Keratinocyte (primary cell): Measurements from ENCODE around the gene CTNNA3. TPM values are rescaled to one million over a fixed set of nuclear protein-coding genes. Genes with fewer than 3 reads are reported as not detected.

ENCODE experiments used
- DNase-seq: peaks from one replicate; pipeline ENCODE4 v3.0.0-alpha.2; 2011; ENCODE audit warnings: low read depth, missing footprints, low spot score
- FAIRE-seq: peaks from 2 replicates; lab custom pipeline; 2011; peaks lifted over from hg19 to GRCh38; lab: Jason Lieb, UNC
- H2AFZ ChIP-seq: 2 replicates; pipeline ENCODE4 v1.6.0; 2012; ENCODE audit warnings: low read length, control low read depth, inconsistent platforms; ENCODE audit not compliant: control insufficient read depth
- H3K27ac ChIP-seq: 2 replicates; pipeline ENCODE4 v1.5.1; 2011; ENCODE audit warnings: low read length; ENCODE audit not compliant: control insufficient read depth, insufficient read depth
- H3K27me3 ChIP-seq: 3 replicates; pipeline ENCODE4 v1.6.0; 2011; ENCODE audit warnings: low read length; ENCODE audit not compliant: control insufficient read depth, insufficient read depth; ENCODE audit errors: extremely low read depth
- H3K36me3 ChIP-seq, 2 experiments: 2 replicates in 1 of 2; 3 replicates in 1 of 2; pipeline ENCODE4 v1.5.1; 2011; ENCODE audit warnings: low read length in 2 of 2, mild to moderate bottlenecking in 1 of 2; ENCODE audit not compliant: control insufficient read depth in 2 of 2, insufficient read depth in 2 of 2; ENCODE audit errors: extremely low read depth in 1 of 2
- H3K4me1 ChIP-seq: 3 replicates; pipeline ENCODE4 v1.5.1; 2011; ENCODE audit warnings: low read length; ENCODE audit not compliant: control insufficient read depth, insufficient read depth; ENCODE audit errors: extremely low read depth
- H3K4me2 ChIP-seq: 3 replicates; pipeline ENCODE4 v1.6.0; 2011; ENCODE audit warnings: low read depth, low read length; ENCODE audit not compliant: control insufficient read depth, insufficient read depth; ENCODE audit errors: extremely low read depth
- H3K4me3 ChIP-seq, 3 experiments: fragments of 200-600 bp in 1 of 3; sonication (generic) in 1 of 3; 2 replicates in 2 of 3; 3 replicates in 1 of 3; pipeline ENCODE4 v1.5.1; 2011 to 2016; ENCODE audit warnings: low read length in 3 of 3, mild to moderate bottlenecking in 3 of 3, control low read depth in 2 of 3, inconsistent platforms in 1 of 3, low read depth in 1 of 3, mixed read lengths in 1 of 3, mixed run types in 1 of 3, moderate library complexity in 1 of 3; ENCODE audit not compliant: control insufficient read depth in 2 of 3, insufficient read depth in 2 of 3; ENCODE audit errors: extremely low read depth in 1 of 3
- H3K79me2 ChIP-seq: 2 replicates; pipeline ENCODE4 v1.6.0; 2012; ENCODE audit warnings: low read length; ENCODE audit not compliant: control insufficient read depth, insufficient read depth
- H3K9ac ChIP-seq: 3 replicates; pipeline ENCODE4 v1.6.0; 2011; ENCODE audit warnings: low read length; ENCODE audit not compliant: control insufficient read depth, insufficient read depth; ENCODE audit errors: extremely low read depth
- H3K9me1 ChIP-seq: 3 replicates; pipeline ENCODE4 v1.6.0; 2011; ENCODE audit warnings: low read length; ENCODE audit not compliant: control insufficient read depth, insufficient read depth; ENCODE audit errors: extremely low read depth
- H3K9me3 ChIP-seq: 2 replicates; pipeline ENCODE4 v1.5.1; 2012; ENCODE audit warnings: low read depth, low read length; ENCODE audit not compliant: control insufficient read depth
- H4K20me1 ChIP-seq: 3 replicates; pipeline ENCODE4 v1.6.0; 2011; ENCODE audit warnings: low read length; ENCODE audit not compliant: control insufficient read depth, insufficient read depth; ENCODE audit errors: extremely low read depth
- EZH2 ChIP-seq: IDR thresholded peaks from one replicate; pipeline ENCODE4 v1.6.1; 2012; ENCODE audit warnings: inconsistent platforms, mild to moderate bottlenecking, low read length, moderate library complexity
- dilution Hi-C: fragments of 300-500 bp; cut with MboI; formaldehyde crosslinking; loops from one replicate; pipeline ENCODE4 v1.7.0; 2020; ENCODE audit warnings: low sequenced_read_pairs; ENCODE audit not compliant: extremely low pct_ligation_motif_present
- polyA plus RNA-seq, 5 experiments: library from polyadenylated mRNA; depleted of rRNA in 3 of 5; stranded (reverse) in 3 of 5; stranded (forward) in 1 of 5; unstranded in 1 of 5; fragments of >200 nt; gene quantifications; 1 replicate in 1 of 5; 2 replicates in 3 of 5; 3 replicates in 1 of 5; pipeline versions ENCODE4 v1.2.1 to v1.2.3, GENCODE V29; 2011 to 2012; ENCODE audit warnings: missing spikeins in 2 of 5, low read depth in 1 of 5, low replicate concordance in 1 of 5
- TF ChIP-seq, protein P1 (sequence below), 3 experiments: IDR thresholded peaks in 1 of 3; conservative IDR thresholded peaks in 1 of 3; optimal IDR thresholded peaks in 1 of 3; 2 replicates in 2 of 3; 3 replicates in 1 of 3; pipeline versions ENCODE3 to v1.5.1; 2011; ENCODE audit warnings: low read length in 3 of 3, mild to moderate bottlenecking in 3 of 3, moderate library complexity in 2 of 3, control low read depth in 1 of 3, inconsistent platforms in 1 of 3; ENCODE audit not compliant: insufficient read depth in 2 of 3; ENCODE audit errors: extremely low read depth in 1 of 3

CTNNA3 gene
- polyA plus RNA-seq, 1 donor (not counting 4 experiments of a cell fraction or from before 2014, with no cell fraction given), result 0.01 TPM

DNA sequence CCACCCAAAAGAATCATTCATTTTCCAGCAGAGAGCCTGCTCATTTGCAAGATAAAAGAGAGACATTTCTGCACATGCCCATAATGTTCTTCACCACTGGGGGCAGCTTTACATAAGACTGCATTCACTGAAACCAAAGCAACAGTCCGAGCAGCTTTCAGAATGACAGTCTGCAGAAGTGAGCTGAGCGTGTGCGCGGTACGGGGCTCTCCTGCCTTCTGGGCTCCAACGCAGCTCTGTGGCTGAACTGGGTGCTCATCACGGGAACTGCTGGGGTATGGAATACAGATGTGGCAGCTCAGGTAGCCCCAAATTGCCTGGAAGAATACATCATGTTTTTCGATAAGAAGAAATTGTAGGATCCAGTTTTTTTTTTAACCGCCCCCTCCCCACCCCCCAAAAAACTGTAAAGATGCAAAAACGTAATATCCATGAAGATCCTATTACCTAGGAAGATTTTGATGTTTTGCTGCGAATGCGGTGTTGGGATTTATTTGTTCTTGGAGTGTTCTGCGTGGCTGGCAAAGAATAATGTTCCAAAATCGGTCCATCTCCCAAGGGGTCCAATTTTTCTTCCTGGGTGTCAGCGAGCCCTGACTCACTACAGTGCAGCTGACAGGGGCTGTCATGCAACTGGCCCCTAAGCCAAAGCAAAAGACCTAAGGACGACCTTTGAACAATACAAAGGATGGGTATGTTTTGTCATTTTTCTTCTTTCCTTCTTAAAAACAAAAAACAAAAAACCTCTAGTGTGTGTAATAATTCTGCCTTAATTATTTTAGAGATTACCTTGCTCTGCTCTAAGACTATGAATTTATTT is 769.9 kb downstream of the CTNNA3 start, which contains the start of gene LRRTM3:
TSS of gene LRRTM3 (plus strand) at position 141 of the 820 bp plus-strand sequence.
- no peak within 1 kb of the TSS for H3K9ac ChIP-seq
- FAIRE-seq (peak; percentile 84), DNase-seq (peak; percentile 11)
- H3K9me1 ChIP-seq, result no peaks in the 10 kb centered on the region
- dilution Hi-C loops, result no loop called here
- H3K27ac ChIP-seq, result no peak within 1 kb of the TSS
- no peaks in the 10 kb centered on the region for H3K79me2 ChIP-seq
- no peak within 1 kb of the TSS for H2AFZ ChIP-seq
- no peaks in the 10 kb centered on the region for H3K4me1 ChIP-seq
- H3K9me3 ChIP-seq, result no peaks in the 10 kb centered on the region
- H3K27me3 ChIP-seq, result peaks cover 20% of the 10 kb centered on the region
- H3K4me3 ChIP-seq, result peak within 1 kb of the TSS in 1 of 3 experiments; percentile 43
- H3K4me2 ChIP-seq, result peak within 1 kb of the TSS; percentile 54
- H3K36me3 ChIP-seq, result no peaks in the 10 kb centered on the region
- no peaks in the 10 kb centered on the region for H4K20me1 ChIP-seq
- TF ChIP-seq EZH2, result no peak
- TF ChIP-seq, protein P1, sequence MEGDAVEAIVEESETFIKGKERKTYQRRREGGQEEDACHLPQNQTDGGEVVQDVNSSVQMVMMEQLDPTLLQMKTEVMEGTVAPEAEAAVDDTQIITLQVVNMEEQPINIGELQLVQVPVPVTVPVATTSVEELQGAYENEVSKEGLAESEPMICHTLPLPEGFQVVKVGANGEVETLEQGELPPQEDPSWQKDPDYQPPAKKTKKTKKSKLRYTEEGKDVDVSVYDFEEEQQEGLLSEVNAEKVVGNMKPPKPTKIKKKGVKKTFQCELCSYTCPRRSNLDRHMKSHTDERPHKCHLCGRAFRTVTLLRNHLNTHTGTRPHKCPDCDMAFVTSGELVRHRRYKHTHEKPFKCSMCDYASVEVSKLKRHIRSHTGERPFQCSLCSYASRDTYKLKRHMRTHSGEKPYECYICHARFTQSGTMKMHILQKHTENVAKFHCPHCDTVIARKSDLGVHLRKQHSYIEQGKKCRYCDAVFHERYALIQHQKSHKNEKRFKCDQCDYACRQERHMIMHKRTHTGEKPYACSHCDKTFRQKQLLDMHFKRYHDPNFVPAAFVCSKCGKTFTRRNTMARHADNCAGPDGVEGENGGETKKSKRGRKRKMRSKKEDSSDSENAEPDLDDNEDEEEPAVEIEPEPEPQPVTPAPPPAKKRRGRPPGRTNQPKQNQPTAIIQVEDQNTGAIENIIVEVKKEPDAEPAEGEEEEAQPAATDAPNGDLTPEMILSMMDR (optimal IDR thresholded peaks at IDR 0.05 in 1 of 3, IDR thresholded peaks at IDR 0.05 in 1 of 3, conservative IDR thresholded peaks at IDR 0.05 in 1 of 3; ENCODE audit: extremely low read depth in 1 of 3, insufficient read depth in 2 of 3, low read length in 3 of 3), result peak; percentile 61 to 71 (median 66)

- TF ChIP-seq, protein P1 (optimal IDR thresholded peaks at IDR 0.05 in 1 of 3, IDR thresholded peaks at IDR 0.05 in 1 of 3, conservative IDR thresholded peaks at IDR 0.05 in 1 of 3; ENCODE audit: extremely low read depth in 1 of 3, insufficient read depth in 2 of 3, low read length in 3 of 3), result no peak
- no peak for TF ChIP-seq EZH2
- no peak overlapping the region for H3K27ac ChIP-seq
- peaks cover 20% of the 10 kb centered on the region for H3K27me3 ChIP-seq
- no peak overlapping the region for H3K9ac ChIP-seq
- no peaks in the 10 kb centered on the region for H4K20me1 ChIP-seq
- H2AFZ ChIP-seq, result no peak overlapping the region
- dilution Hi-C loops, result no loop called here
- H3K4me1 ChIP-seq, result no peaks in the 10 kb centered on the region
- H3K4me3 ChIP-seq, result no peak overlapping the region
- no peaks in the 10 kb centered on the region for H3K79me2 ChIP-seq
- DNase-seq (no peak), FAIRE-seq (no peak)
- no peaks in the 10 kb centered on the region for H3K9me1 ChIP-seq
- no peak overlapping the region for H3K4me2 ChIP-seq
- no peaks in the 10 kb centered on the region for H3K9me3 ChIP-seq
- no peaks in the 10 kb centered on the region for H3K36me3 ChIP-seq
These were observed 770.6 kb downstream of the CTNNA3 start for GRCh38 chr10:66925373-66925772.
